HG02981 (cell line): ENCODE results near the gene ADAM15.

Experiments
- ATAC-seq: cut with Tn5 transposase; IDR thresholded peaks from one replicate; pipeline ENCODE4 v1.9.1; 2021; ENCODE audit warnings: mild to moderate bottlenecking, moderate library complexity; ENCODE audit not compliant: unreplicated experiment

ADAM15 gene

DNA sequence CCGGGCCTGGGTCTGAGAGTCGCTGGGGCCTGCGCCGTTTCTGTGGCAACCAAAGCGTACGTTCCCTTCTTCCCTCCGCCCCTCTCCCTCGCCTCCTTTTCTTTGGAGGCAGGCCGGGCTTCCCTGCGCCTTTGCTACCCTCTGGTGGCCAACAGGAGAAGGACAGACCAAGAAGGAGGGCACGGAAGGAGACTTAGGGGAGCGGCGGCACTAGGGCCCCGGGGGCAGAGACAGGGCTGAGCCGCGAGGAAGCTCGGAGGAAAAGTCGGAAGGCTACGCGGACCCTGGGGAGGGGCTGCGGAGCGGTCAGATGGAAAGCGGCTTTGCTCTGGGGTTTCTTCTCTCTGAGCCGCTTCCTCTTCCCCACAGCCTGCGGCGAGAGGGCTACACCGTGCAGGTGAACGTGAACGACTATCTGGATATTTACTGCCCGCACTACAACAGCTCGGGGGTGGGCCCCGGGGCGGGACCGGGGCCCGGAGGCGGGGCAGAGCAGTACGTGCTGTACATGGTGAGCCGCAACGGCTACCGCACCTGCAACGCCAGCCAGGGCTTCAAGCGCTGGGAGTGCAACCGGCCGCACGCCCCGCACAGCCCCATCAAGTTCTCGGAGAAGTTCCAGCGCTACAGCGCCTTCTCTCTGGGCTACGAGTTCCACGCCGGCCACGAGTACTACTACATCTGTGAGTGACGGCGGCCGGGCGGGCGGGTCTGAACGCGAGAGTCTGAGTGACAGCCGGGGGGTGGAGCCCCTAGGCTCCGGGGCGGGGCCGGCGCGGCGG lies 33.8 kb downstream of the ADAM15 start:
- peak; percentile 74 for ATAC-seq

GRCh38 chr1:155085504-155086127 lies 34.5 kb downstream of the ADAM15 start:
- no peak for ATAC-seq

DNA sequence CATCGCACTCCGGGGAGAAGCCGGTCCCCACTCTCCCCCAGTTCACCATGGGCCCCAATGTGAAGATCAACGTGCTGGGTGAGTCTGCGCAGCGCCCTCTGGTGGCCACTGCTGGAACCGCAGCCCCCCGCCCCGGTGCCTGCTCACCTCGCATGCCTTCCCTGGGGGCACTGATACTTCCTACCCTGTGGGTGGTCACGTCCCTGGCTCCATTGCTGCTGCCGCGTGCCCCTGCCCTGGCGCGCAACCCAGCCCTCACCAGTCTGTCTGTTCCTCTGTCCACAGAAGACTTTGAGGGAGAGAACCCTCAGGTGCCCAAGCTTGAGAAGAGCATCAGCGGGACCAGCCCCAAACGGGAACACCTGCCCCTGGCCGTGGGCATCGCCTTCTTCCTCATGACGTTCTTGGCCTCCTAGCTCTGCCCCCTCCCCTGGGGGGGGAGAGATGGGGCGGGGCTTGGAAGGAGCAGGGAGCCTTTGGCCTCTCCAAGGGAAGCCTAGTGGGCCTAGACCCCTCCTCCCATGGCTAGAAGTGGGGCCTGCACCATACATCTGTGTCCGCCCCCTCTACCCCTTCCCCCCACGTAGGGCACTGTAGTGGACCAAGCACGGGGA lies 35.1 kb downstream of the ADAM15 start:
- no peak for ATAC-seq

GRCh38 chr1:155086856-155087535 lies 35.9 kb downstream of the ADAM15 start:
- no peak for ATAC-seq

- ATAC-seq: no peak
These were observed 40.2 kb downstream of the ADAM15 start for GRCh38 chr1:155091071-155092051.

DNA sequence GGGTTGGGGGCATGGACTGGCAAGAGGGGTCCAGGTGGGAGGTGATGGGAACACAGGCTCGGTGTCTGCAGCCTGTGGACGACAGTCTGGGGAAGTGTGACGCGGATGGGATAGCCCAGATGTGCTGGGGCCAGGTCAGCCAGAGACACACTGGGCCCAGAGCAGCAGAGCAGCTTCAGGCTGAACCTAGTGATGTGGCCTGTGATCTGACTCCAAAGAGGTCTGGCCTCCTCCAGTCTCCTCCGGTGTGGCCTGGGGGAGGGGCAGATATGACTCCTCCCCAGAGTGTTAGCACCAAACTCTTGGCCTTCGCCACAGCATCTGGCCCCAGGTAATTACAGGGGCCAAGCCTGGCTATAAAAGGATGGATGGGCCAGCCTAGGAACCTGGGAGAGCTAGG lies 41.0 kb downstream of the ADAM15 start:
- no peak for ATAC-seq

DNA sequence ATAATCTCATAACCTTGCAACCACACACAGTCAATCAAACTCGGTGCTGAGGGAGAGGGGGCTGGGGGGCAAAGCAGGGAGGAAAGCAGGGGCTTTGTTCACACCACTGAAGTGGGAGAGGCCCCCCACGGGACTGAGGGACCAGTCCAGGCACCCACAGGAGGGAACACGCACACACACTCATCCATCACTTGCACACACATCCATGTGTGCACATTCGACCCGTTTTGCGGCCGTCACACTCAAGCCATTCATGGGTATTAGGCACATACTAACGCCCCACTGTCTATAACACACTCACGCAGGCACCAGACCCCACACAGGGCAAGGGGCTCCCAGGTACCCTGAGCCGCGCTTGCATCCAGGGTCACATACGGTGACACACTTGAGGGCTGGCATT lies 41.5 kb downstream of the ADAM15 start:
- ATAC-seq: no peak

- no peak for ATAC-seq
These were observed 43.0 kb downstream of the ADAM15 start for GRCh38 chr1:155093911-155094621.

DNA sequence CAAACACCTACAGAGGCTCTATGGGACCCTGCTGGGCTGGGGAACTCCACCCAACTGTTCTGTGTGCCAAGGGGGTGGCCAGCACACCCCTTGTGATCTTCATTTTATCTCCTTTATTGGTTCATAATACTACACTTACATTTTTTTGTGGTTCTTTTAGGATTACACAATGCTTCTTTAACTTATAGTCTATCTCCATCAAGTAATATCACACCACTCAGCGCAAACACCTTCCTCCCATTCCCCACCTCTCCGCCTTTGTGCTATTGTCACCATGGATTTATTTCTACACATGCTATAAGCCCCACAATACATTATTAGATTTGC lies 43.5 kb downstream of the ADAM15 start:
- no peak for ATAC-seq

GRCh38 chr1:155099331-155099730 lies 48.2 kb downstream of the ADAM15 start:
- ATAC-seq: no peak

DNA sequence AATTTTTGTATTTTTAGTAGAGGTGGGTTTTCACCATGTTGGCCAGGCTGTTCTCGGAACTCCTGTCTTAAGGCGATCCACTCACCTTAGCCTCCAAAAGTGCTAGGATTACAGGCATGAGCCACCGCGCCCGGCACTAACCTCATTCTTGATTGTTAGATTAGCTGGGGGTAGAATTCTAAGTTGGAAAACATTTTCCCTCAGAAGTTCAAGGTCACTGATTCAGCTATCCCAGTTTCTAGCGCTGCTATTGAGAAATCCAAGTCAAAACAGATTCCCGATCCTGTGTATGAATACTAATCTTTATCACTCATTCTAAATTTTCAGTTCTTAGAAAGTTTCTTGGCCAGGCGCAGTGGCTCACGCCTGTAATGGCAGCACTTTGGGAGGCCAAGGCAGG lies 52.2 kb downstream of the ADAM15 start:
- ATAC-seq: no peak

- no peak for ATAC-seq
These were observed 53.8 kb downstream of the ADAM15 start for GRCh38 chr1:155104605-155105534.

GRCh38 chr1:155105604-155106011 lies 54.5 kb downstream of the ADAM15 start:
- ATAC-seq: no peak

GRCh38 chr1:155106862-155107261 lies 55.7 kb downstream of the ADAM15 start:
- ATAC-seq: no peak

- ATAC-seq: no peak
These were observed 56.5 kb downstream of the ADAM15 start for GRCh38 chr1:155107309-155108264.

- no peak for ATAC-seq
These were observed 57.2 kb downstream of the ADAM15 start for GRCh38 chr1:155108296-155108695.

- ATAC-seq: no peak
These were observed 59.3 kb downstream of the ADAM15 start for GRCh38 chr1:155110381-155110780.

DNA sequence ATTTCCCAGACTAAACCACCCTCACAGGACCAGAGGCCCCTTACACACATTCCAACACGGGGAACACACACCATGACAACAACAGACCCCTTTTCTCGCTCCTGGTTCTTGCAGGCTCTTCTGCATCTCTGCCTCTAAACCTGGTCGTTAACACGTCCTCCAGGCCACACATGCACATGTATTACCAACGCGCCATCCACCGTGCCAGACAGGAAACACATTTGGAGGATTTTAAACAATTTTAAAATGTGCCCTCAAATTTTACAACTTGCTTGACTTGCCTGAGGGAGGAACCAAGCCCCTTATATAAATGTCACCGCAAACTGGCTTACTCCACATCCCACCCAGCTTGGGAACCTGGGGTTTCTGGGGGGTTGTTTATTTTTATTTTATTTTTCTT lies 59.7 kb downstream of the ADAM15 start:
- ATAC-seq: no peak
